Endothelial cell of umbilical vein (primary cell): ENCODE results near the gene PCBD2. TPM values are rescaled to one million over a fixed set of nuclear protein-coding genes. Genes with fewer than 3 reads are reported as not detected.

Experiments used
- BruUV-seq: library from RNA; stranded (reverse); fragments of 400-500 nt; replicated peaks from 2 replicates; lab custom pipeline; 2021; lab: Mats Ljungman, UMichigan
- CTCF ChIA-PET: fragments of 300-600, 350-600 bp; sonication (Branson Sonifier 250); formaldehyde crosslinking; loops from one replicate; lab custom pipeline; 2021; ENCODE audit warnings: antibody characterized with exemption, inconsistent platforms; lab: Charles Lee
- POLR2A ChIA-PET: fragments of 300-600, 350-600 bp; sonication (Branson Sonifier 250); formaldehyde crosslinking; loops from one replicate; lab custom pipeline; 2021; ENCODE audit warnings: antibody characterized with exemption, inconsistent platforms; lab: Charles Lee
- DNase-seq: peaks from one replicate; pipeline ENCODE4 v3.0.0-alpha.2; 2011; ENCODE audit warnings: low read depth, low spot score
- FAIRE-seq: peaks from 2 replicates; lab custom pipeline; 2011; peaks lifted over from hg19 to GRCh38; lab: Jason Lieb, UNC
- H2AFZ ChIP-seq: 2 replicates; pipeline ENCODE4 v1.6.0; 2012; ENCODE audit warnings: low read depth, low read length, control low read depth, inconsistent platforms
- H3K27ac ChIP-seq: 2 replicates; pipeline ENCODE4 v1.5.1; 2011; ENCODE audit warnings: low read depth, mild to moderate bottlenecking, control low read depth, low read length, moderate library complexity; ENCODE audit not compliant: insufficient read depth
- H3K27me3 ChIP-seq, 2 experiments: 2 replicates each; pipeline versions ENCODE4 v1.6.0 to v1.6.1; 2011; ENCODE audit warnings: low read length in 2 of 2, mixed read lengths in 1 of 2; ENCODE audit not compliant: control insufficient read depth in 2 of 2, insufficient read depth in 2 of 2
- H3K36me3 ChIP-seq, 2 experiments: 2 replicates in 1 of 2; 3 replicates in 1 of 2; pipeline ENCODE4 v1.5.1; 2011; ENCODE audit warnings: low read length in 2 of 2, mild to moderate bottlenecking in 1 of 2, moderate library complexity in 1 of 2; ENCODE audit not compliant: control insufficient read depth in 2 of 2, insufficient read depth in 2 of 2; ENCODE audit errors: extremely low read depth in 1 of 2
- H3K4me1 ChIP-seq: 3 replicates; pipeline ENCODE4 v1.5.1; 2011; ENCODE audit warnings: mild to moderate bottlenecking, low read length; ENCODE audit not compliant: control insufficient read depth, insufficient read depth; ENCODE audit errors: extremely low read depth
- H3K4me2 ChIP-seq: 2 replicates; pipeline ENCODE4 v1.6.1; 2011; ENCODE audit warnings: low read length, control low read depth, mixed read lengths; ENCODE audit not compliant: insufficient read depth
- H3K4me3 ChIP-seq, 3 experiments: fragments of 200-600 bp in 1 of 3; sonication (generic), shearing (Covaris generic) in 1 of 3; replicated peaks in 1 of 3; 2 replicates each; pipeline ENCODE4 v1.5.1; 2011 to 2016; ENCODE audit warnings: control low read depth in 3 of 3, low read length in 3 of 3, mild to moderate bottlenecking in 2 of 3, inconsistent platforms in 1 of 3, low read depth in 1 of 3, moderate library complexity in 1 of 3; ENCODE audit not compliant: insufficient read depth in 1 of 3
- H3K79me2 ChIP-seq: 2 replicates; pipeline ENCODE4 v1.6.0; 2012; ENCODE audit warnings: low read length, inconsistent platforms; ENCODE audit not compliant: control insufficient read depth, insufficient read depth
- H3K9ac ChIP-seq: replicated peaks from 2 replicates; pipeline ENCODE3; 2011; ENCODE audit warnings: low read length, control low read depth; ENCODE audit not compliant: insufficient read depth; ENCODE audit errors: extremely low read depth
- H3K9me1 ChIP-seq: replicated peaks from 3 replicates; pipeline ENCODE4 v1.6.0; 2011; ENCODE audit warnings: mild to moderate bottlenecking, low read length; ENCODE audit not compliant: control insufficient read depth, insufficient read depth; ENCODE audit errors: extremely low read depth
- H3K9me3 ChIP-seq: replicated peaks from 2 replicates; pipeline ENCODE4 v1.5.1; 2012; ENCODE audit warnings: low read length, inconsistent platforms; ENCODE audit not compliant: control insufficient read depth, insufficient read depth
- H4K20me1 ChIP-seq: replicated peaks from 2 replicates; pipeline ENCODE3; 2011; ENCODE audit warnings: mild to moderate bottlenecking, low read length; ENCODE audit not compliant: control insufficient read depth, insufficient read depth; ENCODE audit errors: extremely low read depth
- FOS ChIP-seq: IDR thresholded peaks from 2 replicates; pipeline ENCODE4 v1.6.1; 2011; ENCODE audit warnings: mild to moderate bottlenecking, low read length, moderate library complexity, borderline replicate concordance; ENCODE audit not compliant: insufficient read depth
- GATA2 ChIP-seq: IDR thresholded peaks from 2 replicates; pipeline ENCODE4 v1.7.0; 2011; ENCODE audit warnings: low read depth, mild to moderate bottlenecking, moderate library complexity, mixed read lengths, low read length; ENCODE audit not compliant: insufficient read length, insufficient read depth
- MYC ChIP-seq: IDR thresholded peaks from one replicate; pipeline ENCODE4 v1.6.1; 2011; ENCODE audit warnings: mild to moderate bottlenecking, low read depth, low read length
- POLR2AphosphoS5 ChIP-seq: IDR thresholded peaks from 2 replicates; pipeline ENCODE4 v1.6.1; 2012; ENCODE audit warnings: low read depth, mild to moderate bottlenecking, control low read depth, low read length, moderate library complexity; ENCODE audit not compliant: insufficient read depth
- dilution Hi-C: fragments of 300-500 bp; cut with MboI; formaldehyde crosslinking; loops from one replicate; pipeline ENCODE4 v1.15.0; 2019; ENCODE audit warnings: low sequenced_read_pairs; ENCODE audit not compliant: extremely low pct_ligation_motif_present
- intact Hi-C: fragments of 100-400 bp; cut with micrococcal nuclease; formaldehyde crosslinking; loops from one replicate; pipeline ENCODE4 v1.10.0; 2022
- polyA plus RNA-seq, 4 experiments: library from polyadenylated mRNA; depleted of rRNA in 3 of 4; stranded (reverse) in 3 of 4; unstranded in 1 of 4; fragments of >200 nt; gene quantifications; 2 replicates each; pipeline versions ENCODE4 v1.2.1 to v1.2.3, GENCODE V29; 2011 to 2012; ENCODE audit warnings: missing spikeins in 1 of 4
- total RNA-seq: library from RNA; stranded (reverse); gene quantifications from 2 replicates; pipeline ENCODE4 v1.2.3, GENCODE V29; 2021
- TF ChIP-seq, protein P1 (sequence below), 2 donors: IDR thresholded peaks; 1 replicate in 1 of 2; 2 replicates in 1 of 2; pipeline ENCODE4 v1.5.1; 2011; ENCODE audit warnings: low read length in 2 of 2, mild to moderate bottlenecking in 2 of 2, moderate library complexity in 2 of 2, control low read depth in 1 of 2, inconsistent platforms in 1 of 2, low read depth in 1 of 2; ENCODE audit not compliant: insufficient read depth in 1 of 2; ENCODE audit errors: extremely low read depth in 1 of 2

The PCBD2 gene
- total and polyA plus RNA-seq, 2 donors (not counting 3 experiments of a cell fraction or from before 2014, with no cell fraction given) = 4.0 to 10.7 TPM

DNA sequence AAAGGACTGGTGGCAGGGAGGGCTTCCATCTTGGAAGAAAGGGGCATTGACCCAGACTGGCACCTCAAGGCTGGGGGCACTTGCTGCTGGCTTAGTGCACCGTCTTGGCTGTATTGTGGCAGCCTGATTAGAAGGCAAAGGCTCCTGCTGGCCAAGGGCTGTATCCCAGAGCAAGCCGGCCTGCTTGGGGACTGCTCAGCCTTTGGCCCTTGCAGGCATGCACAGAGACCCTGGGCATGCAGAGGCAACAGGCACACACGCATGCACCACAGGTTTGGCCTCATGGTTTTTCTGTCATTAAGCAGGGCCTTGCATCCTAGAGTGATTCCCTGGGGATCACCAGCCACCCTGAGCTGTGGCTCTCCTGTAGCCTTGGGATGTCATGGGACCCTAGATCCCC, 100.1 kb downstream of the PCBD2 start:
- no peak for TF ChIP-seq POLR2AphosphoS5
- intact Hi-C loops (no loop called here), dilution Hi-C loops (no loop called here)
- BruUV-seq = no TSS peak
- no peaks in the 10 kb centered on the region for H3K9me1 ChIP-seq
- FAIRE-seq = no peak
- H3K4me2 ChIP-seq = no peak overlapping the region
- H3K4me1 ChIP-seq = no peaks in the 10 kb centered on the region
- no peak for DNase-seq
- ChIA-PET POLR2A (no interaction called here), CTCF (interaction anchor here (1.2 kb wide), 1 partner anchor 48 kb away, joined by 4 read pairs; no protein-coding TSS in a partner anchor)
- H3K27me3 ChIP-seq = peaks cover 0 to 1% of the 10 kb centered on the region in 2 experiments
- no peak overlapping the region for H3K9ac ChIP-seq
- no peak overlapping the region for H2AFZ ChIP-seq
- no peaks in the 10 kb centered on the region for H4K20me1 ChIP-seq
- no peaks in the 10 kb centered on the region for H3K79me2 ChIP-seq
- H3K4me3 ChIP-seq = no peak overlapping the region
- no peaks in the 10 kb centered on the region for H3K9me3 ChIP-seq
- no peaks in the 10 kb centered on the region for H3K36me3 ChIP-seq
- H3K27ac ChIP-seq = no peak overlapping the region

DNA sequence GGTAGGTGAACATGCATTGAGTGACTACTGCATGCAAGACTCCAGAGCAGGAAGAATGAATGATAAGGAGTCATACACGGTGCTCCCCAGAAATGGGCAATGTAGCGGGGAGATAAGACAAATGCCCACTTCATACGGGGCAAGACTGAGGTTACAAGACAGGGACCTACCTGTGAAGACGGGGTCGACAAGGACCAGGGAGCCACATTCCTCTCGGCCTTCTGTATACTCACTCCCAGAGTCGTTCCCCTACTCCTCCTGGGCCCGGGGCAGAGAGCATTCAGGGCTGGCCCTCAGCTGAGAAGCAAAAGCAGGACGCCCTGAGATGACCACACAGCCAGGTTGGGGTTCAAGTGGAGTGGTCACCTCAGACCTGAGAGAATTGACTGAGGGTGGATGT, 102.4 kb downstream of the PCBD2 start:
- FAIRE-seq = no peak
- H3K27me3 ChIP-seq = peaks cover 0 to 1% of the 10 kb centered on the region in 2 experiments
- H3K9ac ChIP-seq = no peak overlapping the region
- H3K4me3 ChIP-seq = no peak overlapping the region
- BruUV-seq = no TSS peak
- H3K79me2 ChIP-seq = no peaks in the 10 kb centered on the region
- CTCF ChIA-PET = no interaction called here
- H3K9me3 ChIP-seq = no peaks in the 10 kb centered on the region
- intact Hi-C loops = no loop called here
- H3K36me3 ChIP-seq = no peaks in the 10 kb centered on the region
- H4K20me1 ChIP-seq = no peaks in the 10 kb centered on the region
- no peaks in the 10 kb centered on the region for H3K4me1 ChIP-seq
- DNase-seq = no peak
- H2AFZ ChIP-seq = no peak overlapping the region
- POLR2A ChIA-PET = no interaction called here
- no peak overlapping the region for H3K27ac ChIP-seq
- dilution Hi-C loops = no loop called here
- TF ChIP-seq MYC = no peak
- TF ChIP-seq, protein P1, sequence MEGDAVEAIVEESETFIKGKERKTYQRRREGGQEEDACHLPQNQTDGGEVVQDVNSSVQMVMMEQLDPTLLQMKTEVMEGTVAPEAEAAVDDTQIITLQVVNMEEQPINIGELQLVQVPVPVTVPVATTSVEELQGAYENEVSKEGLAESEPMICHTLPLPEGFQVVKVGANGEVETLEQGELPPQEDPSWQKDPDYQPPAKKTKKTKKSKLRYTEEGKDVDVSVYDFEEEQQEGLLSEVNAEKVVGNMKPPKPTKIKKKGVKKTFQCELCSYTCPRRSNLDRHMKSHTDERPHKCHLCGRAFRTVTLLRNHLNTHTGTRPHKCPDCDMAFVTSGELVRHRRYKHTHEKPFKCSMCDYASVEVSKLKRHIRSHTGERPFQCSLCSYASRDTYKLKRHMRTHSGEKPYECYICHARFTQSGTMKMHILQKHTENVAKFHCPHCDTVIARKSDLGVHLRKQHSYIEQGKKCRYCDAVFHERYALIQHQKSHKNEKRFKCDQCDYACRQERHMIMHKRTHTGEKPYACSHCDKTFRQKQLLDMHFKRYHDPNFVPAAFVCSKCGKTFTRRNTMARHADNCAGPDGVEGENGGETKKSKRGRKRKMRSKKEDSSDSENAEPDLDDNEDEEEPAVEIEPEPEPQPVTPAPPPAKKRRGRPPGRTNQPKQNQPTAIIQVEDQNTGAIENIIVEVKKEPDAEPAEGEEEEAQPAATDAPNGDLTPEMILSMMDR (IDR thresholded peaks at IDR 0.05; ENCODE audit: extremely low read depth in 1 of 2, insufficient read depth in 1 of 2, low read depth in 1 of 2, low read length in 2 of 2) = no peak
- no peak for TF ChIP-seq GATA2
- no peak for TF ChIP-seq FOS
- no peaks in the 10 kb centered on the region for H3K9me1 ChIP-seq
- no peak overlapping the region for H3K4me2 ChIP-seq
